Fibroblast of lung (primary cell): ENCODE data around the gene RFX2. TPM values are rescaled to one million over a fixed set of nuclear protein-coding genes. Genes with fewer than 3 reads are reported as not detected.

Experiments used
- DNase-seq, 2 donors: peaks; one replicate each; pipeline versions ENCODE4 v3.0.0 to v3.0.0-alpha.2; 2010; ENCODE audit warnings: low read depth in 2 of 2
- H2AFZ ChIP-seq: 2 replicates; pipeline ENCODE4 v1.5.1; 2012; ENCODE audit warnings: low read length, control low read depth, inconsistent platforms
- H3K27ac ChIP-seq: 2 replicates; pipeline ENCODE4 v1.5.1; 2011; ENCODE audit warnings: low read length, control low read depth; ENCODE audit not compliant: insufficient read depth
- H3K27me3 ChIP-seq: 2 replicates; pipeline ENCODE4 v1.5.1; 2011; ENCODE audit warnings: mild to moderate bottlenecking, low read length; ENCODE audit not compliant: control insufficient read depth, insufficient read depth
- H3K36me3 ChIP-seq: 2 replicates; pipeline ENCODE4 v1.5.1; 2011; ENCODE audit warnings: low read length; ENCODE audit not compliant: control insufficient read depth, insufficient read depth
- H3K4me1 ChIP-seq: 2 replicates; pipeline ENCODE4 v1.5.1; 2011; ENCODE audit warnings: low read length; ENCODE audit not compliant: control insufficient read depth, insufficient read depth; ENCODE audit errors: extremely low read depth
- H3K4me2 ChIP-seq: 2 replicates; pipeline ENCODE4 v1.5.1; 2011; ENCODE audit warnings: low read length, control low read depth; ENCODE audit not compliant: insufficient read depth; ENCODE audit errors: extremely low read depth
- H3K4me3 ChIP-seq, 4 experiments: fragments of 200-600 bp in 1 of 4; sonication (generic) in 1 of 4; replicated peaks in 1 of 4; 2 replicates each; pipeline ENCODE4 v1.5.1; 2011 to 2016; ENCODE audit warnings: low read length in 4 of 4, low read depth in 3 of 4, mild to moderate bottlenecking in 3 of 4, control low read depth in 2 of 4, inconsistent platforms in 1 of 4, mixed read lengths in 1 of 4; ENCODE audit not compliant: insufficient read depth in 1 of 4; ENCODE audit errors: control extremely low read depth in 1 of 4
- H3K79me2 ChIP-seq: 2 replicates; pipeline ENCODE4 v1.5.1; 2012; ENCODE audit warnings: mild to moderate bottlenecking, low read length, inconsistent platforms; ENCODE audit not compliant: control insufficient read depth, insufficient read depth
- H3K9ac ChIP-seq: 2 replicates; pipeline ENCODE4 v1.5.1; 2011; ENCODE audit warnings: mild to moderate bottlenecking, low read length, control low read depth; ENCODE audit not compliant: insufficient read depth
- H3K9me3 ChIP-seq: 2 replicates; pipeline ENCODE4 v1.5.1; 2012; ENCODE audit warnings: low read depth, low read length; ENCODE audit not compliant: control insufficient read depth, insufficient read depth
- H4K20me1 ChIP-seq: 2 replicates; pipeline ENCODE4 v1.5.1; 2011; ENCODE audit warnings: low read length; ENCODE audit not compliant: control insufficient read depth, insufficient read depth; ENCODE audit errors: extremely low read depth
- CTCF ChIP-seq, 2 donors: IDR thresholded peaks in 1 of 2; conservative IDR thresholded peaks in 1 of 2; 1 replicate in 1 of 2; 2 replicates in 1 of 2; pipeline ENCODE4 v1.5.1; 2011 to 2012; ENCODE audit warnings: low read length in 2 of 2, control low read depth in 1 of 2, inconsistent platforms in 1 of 2, low read depth in 1 of 2, mild to moderate bottlenecking in 1 of 2
- EZH2 ChIP-seq: IDR thresholded peaks from 2 replicates; pipeline ENCODE4 v1.5.1; 2012; ENCODE audit warnings: low read length, control low read depth, mild to moderate bottlenecking; ENCODE audit errors: missing control alignments
- polyA plus RNA-seq, 2 donors: library from polyadenylated mRNA; depleted of rRNA in 1 of 2; stranded (reverse) in 1 of 2; unstranded in 1 of 2; fragments of >200 nt; gene quantifications; 2 replicates each; pipeline ENCODE4 v1.2.1, GENCODE V29; 2011 to 2012; ENCODE audit warnings: missing spikeins in 1 of 2
- total RNA-seq: library from RNA; depleted of rRNA; stranded (reverse); fragments of >200 nt; gene quantifications from 2 replicates; pipeline ENCODE4 v1.2.1, GENCODE V29; 2014

The RFX2 gene
- total and polyA plus RNA-seq, 2 donors (not counting 1 experiment from before 2014, with no cell fraction given), result 2.5 to 9.6 TPM

GRCh38 chr19:6115992-6116391 lies 5.7 kb upstream of the RFX2 start:
- TF ChIP-seq CTCF (conservative IDR thresholded peaks at IDR 0.05 in 1 of 2, IDR thresholded peaks at IDR 0.05 in 1 of 2; ENCODE audit: low read depth in 1 of 2, low read length in 2 of 2) (no peak), EZH2 (no peak)
- no peaks in the 10 kb centered on the region for H3K79me2 ChIP-seq
- no peaks in the 10 kb centered on the region for H3K4me1 ChIP-seq
- H3K9ac ChIP-seq, result no peak overlapping the region
- no peak overlapping the region for H2AFZ ChIP-seq
- no peak for DNase-seq
- no peaks in the 10 kb centered on the region for H4K20me1 ChIP-seq
- no peaks in the 10 kb centered on the region for H3K36me3 ChIP-seq
- no peaks in the 10 kb centered on the region for H3K9me3 ChIP-seq
- H3K4me3 ChIP-seq, result no peak overlapping the region
- H3K27me3 ChIP-seq, result no peaks in the 10 kb centered on the region
- no peak overlapping the region for H3K4me2 ChIP-seq
- no peak overlapping the region for H3K27ac ChIP-seq

- H3K9me3 ChIP-seq, result no peaks in the 10 kb centered on the region
- H3K4me2 ChIP-seq, result no peak overlapping the region
- no peaks in the 10 kb centered on the region for H3K79me2 ChIP-seq
- H3K36me3 ChIP-seq, result no peaks in the 10 kb centered on the region
- H3K27ac ChIP-seq, result no peak overlapping the region
- DNase-seq, result no peak
- H3K4me1 ChIP-seq, result no peaks in the 10 kb centered on the region
- TF ChIP-seq CTCF (conservative IDR thresholded peaks at IDR 0.05 in 1 of 2, IDR thresholded peaks at IDR 0.05 in 1 of 2; ENCODE audit: low read depth in 1 of 2, low read length in 2 of 2) (no peak), EZH2 (no peak)
- H3K27me3 ChIP-seq, result no peaks in the 10 kb centered on the region
- H3K4me3 ChIP-seq, result no peak overlapping the region
- no peak overlapping the region for H2AFZ ChIP-seq
- H3K9ac ChIP-seq, result no peak overlapping the region
- no peaks in the 10 kb centered on the region for H4K20me1 ChIP-seq
Measured at GRCh38 chr19:6113616-6114188, 3.4 kb upstream of the RFX2 start.

- no peaks in the 10 kb centered on the region for H4K20me1 ChIP-seq
- peaks cover 2% of the 10 kb centered on the region for H3K4me1 ChIP-seq
- peak overlapping the region; percentile 85 for H3K4me2 ChIP-seq
- H2AFZ ChIP-seq, result no peak overlapping the region
- no peaks in the 10 kb centered on the region for H3K9me3 ChIP-seq
- peak overlapping the region; percentile 50 to 74 (median 64) for H3K4me3 ChIP-seq
- peak overlapping the region; percentile 71 for H3K9ac ChIP-seq
- H3K27me3 ChIP-seq, result no peaks in the 10 kb centered on the region
- TF ChIP-seq CTCF (conservative IDR thresholded peaks at IDR 0.05 in 1 of 2, IDR thresholded peaks at IDR 0.05 in 1 of 2; ENCODE audit: low read depth in 1 of 2, low read length in 2 of 2) (no peak), EZH2 (no peak)
- H3K79me2 ChIP-seq, result no peaks in the 10 kb centered on the region
- DNase-seq, result no peak
- H3K27ac ChIP-seq, result peak overlapping the region; percentile 69
- H3K36me3 ChIP-seq, result no peaks in the 10 kb centered on the region
Measured at GRCh38 chr19:6109947-6110346, 353 bp downstream of the RFX2 start.
